Psoas muscle (tissue), 8 donors: ENCODE results near the gene GAGE10. TPM values are rescaled to one million over a fixed set of nuclear protein-coding genes. Genes with fewer than 3 reads are reported as not detected.

Experiments
- ATAC-seq, 4 donors: fragments of 200-7000 bp; cut with Tn5 transposase; one replicate each; pipeline ENCODE4 v1.9.1; 2020; ENCODE audit warnings: moderate library complexity in 3 of 4, mild to moderate bottlenecking in 2 of 4
- DNase-seq, 2 donors: peaks; one replicate each; pipeline ENCODE4 v3.0.0-alpha.2; 2020
- H3K27ac ChIP-seq: fragments of 200-600 bp; one replicate; pipeline ENCODE4 v1.8.0; 2022
- H3K27me3 ChIP-seq, 3 donors: fragments of 200-600 bp in 1 of 3; one replicate each; pipeline versions ENCODE4 v1.6.1 to v1.8.0; 2013 to 2022; ENCODE audit warnings: low read length in 2 of 3, mild to moderate bottlenecking in 2 of 3, moderate library complexity in 1 of 3; ENCODE audit not compliant: insufficient read depth in 3 of 3
- H3K36me3 ChIP-seq, 2 donors: fragments of 200-600 bp in 1 of 2; one replicate each; pipeline versions ENCODE4 v1.6.1 to v1.8.0; 2013 to 2022; ENCODE audit warnings: low read depth in 1 of 2, mild to moderate bottlenecking in 1 of 2, moderate library complexity in 1 of 2; ENCODE audit not compliant: insufficient read depth in 1 of 2
- H3K4me1 ChIP-seq: fragments of 200-600 bp; one replicate; pipeline ENCODE4 v1.8.0; 2022
- H3K4me3 ChIP-seq: fragments of 200-600 bp; one replicate; pipeline ENCODE4 v1.8.0; 2022; ENCODE audit warnings: mild to moderate bottlenecking
- H3K9me3 ChIP-seq: fragments of 200-600 bp; one replicate; pipeline ENCODE4 v1.8.0; 2022
- CTCF ChIP-seq: fragments of 200-600 bp; IDR thresholded peaks from one replicate; pipeline ENCODE4 v1.8.0; 2022; ENCODE audit warnings: antibody characterized with exemption
- WGBS, 3 donors: extraction: QIAGEN DNeasy Blood & Tissue Kit; methylation state at CpG; one replicate each; pipeline versions ENCODE4 v1.1.6 to v1.1.7; 2013; 5-methylcytosine and 5-hydroxymethylcytosine counted together
- intact Hi-C, 2 donors: fragments of 100-400 bp; cut with DNase I; formaldehyde crosslinking; loops; one replicate each; pipeline versions ENCODE4 v1.11.0 to v1.14.2; 2022
- polyA plus RNA-seq, 3 donors: library from polyadenylated mRNA; stranded (reverse); fragments of 200-250 nt; gene quantifications; one replicate each; pipeline ENCODE4 v1.2.3, GENCODE V29; 2013
- total RNA-seq, 4 donors: library from RNA; stranded (reverse); fragmentation: NEBNext Ultra II Directional in 2 of 4; extraction: Animal tissue kit (Norgen Biotek cat#: 25700) in 2 of 4; gene quantifications; one replicate each; pipeline versions ENCODE4 v1.2.1 to v1.2.4, GENCODE V29; 2021 to 2023
- donor health status: healthy with polysubstance abuse.
- donor health status: DM: no; HTN: no; CAD: no; lungs with moderate emphysema.
- donor health status: Bipolar disorder and iron deficiency.
- donor health status: healthy.
- donor health status: DM: yes; HTN: yes; CAD: no.
- donor health status: DM: no; HTN: no; CAD: no.
- donor health status: DM: no; HTN: no; CAD: no.
- donor health status: DM: yes; HTN: yes; CAD: no.

Gene GAGE10
- total and polyA plus RNA-seq, 7 donors = not detected

GRCh38 chrX:49286581-49286980 lies 16.9 kb upstream of the GAGE10 start:
- intact Hi-C loops = no loop called here
- peaks cover 0 to 8% (median 0%) of the 10 kb centered on the region in 3 donors for H3K27me3 ChIP-seq
- no peak overlapping the region for H3K27ac ChIP-seq
- DNase-seq (no peak), ATAC-seq (no peak)
- no peak for TF ChIP-seq CTCF
- no peaks in the 10 kb centered on the region for H3K36me3 ChIP-seq
- H3K9me3 ChIP-seq = no peaks in the 10 kb centered on the region
- H3K4me3 ChIP-seq = no peak overlapping the region
- WGBS, 3 donors = 68 to 94% (median 78%) methylated on average over 2 to 4 of the region's 4 CpGs
- no peaks in the 10 kb centered on the region for H3K4me1 ChIP-seq

GRCh38 chrX:49287665-49288064 lies 15.8 kb upstream of the GAGE10 start:
- H3K4me1 ChIP-seq = no peaks in the 10 kb centered on the region
- DNase-seq = no peak
- no peak overlapping the region for H3K4me3 ChIP-seq
- H3K27ac ChIP-seq = no peak overlapping the region
- no peaks in the 10 kb centered on the region for H3K9me3 ChIP-seq
- WGBS, 3 donors = 80 to 100% (median 84%) methylated on average over 1 of the region's 1 CpG
- intact Hi-C loops = no loop called here
- H3K27me3 ChIP-seq = peaks cover 0 to 13% (median 0%) of the 10 kb centered on the region in 3 donors
- no peak for TF ChIP-seq CTCF
- no peaks in the 10 kb centered on the region for H3K36me3 ChIP-seq
- no peak for ATAC-seq

- intact Hi-C loops = loop anchor here in 1 of 2 donors (5.0 to 10.0 kb wide), 2 partner anchors 462 to 545 kb away; no protein-coding TSS in a partner anchor
- Histone ChIP-seq H3K36me3 (no peaks in the 10 kb centered on the region), H3K9me3 (no peaks in the 10 kb centered on the region), H3K27ac (no peak overlapping the region), H3K4me1 (no peaks in the 10 kb centered on the region), H3K4me3 (no peak overlapping the region), H3K27me3 (peaks cover 0 to 13% (median 0%) of the 10 kb centered on the region in 3 donors)
- DNase-seq (no peak), ATAC-seq (no peak)
- TF ChIP-seq CTCF = no peak
- WGBS, 3 donors = 61 to 86% (median 68%) methylated on average over 5 to 7 of the region's 7 CpGs
Observed at GRCh38 chrX:49290215-49290614, 13.2 kb upstream of the GAGE10 start.

- ATAC-seq (peak; percentile 58 to 79 (median 66)), DNase-seq (peak; percentile 37 to 69)
- no peak overlapping the region for H3K4me3 ChIP-seq
- no peak overlapping the region for H3K27ac ChIP-seq
- TF ChIP-seq CTCF = peak; percentile 54
- H3K4me1 ChIP-seq = no peaks in the 10 kb centered on the region
- H3K9me3 ChIP-seq = no peaks in the 10 kb centered on the region
- peaks cover 0 to 8% (median 0%) of the 10 kb centered on the region in 3 donors for H3K27me3 ChIP-seq
- intact Hi-C loops = loop anchor here in 1 of 2 donors (5.0 to 10.0 kb wide), 2 partner anchors 461 to 543 kb away; no protein-coding TSS in a partner anchor
- 21 to 30% (median 23%) methylated on average over 10 to 11 of the region's 11 CpGs for WGBS, 3 donors
- no peaks in the 10 kb centered on the region for H3K36me3 ChIP-seq
Observed at GRCh38 chrX:49291615-49292337, 11.7 kb upstream of the GAGE10 start.
